GM23248 (cell line): ENCODE measurements around the gene ZNF865. TPM values are rescaled to one million over a fixed set of nuclear protein-coding genes. Genes with fewer than 3 reads are reported as not detected.

Source experiments
- DNase-seq: peaks from one replicate; pipeline ENCODE4 v3.0.0-alpha.2; 2015
- H2AFZ ChIP-seq: fragments of 200-600 bp; sonication (generic); 2 replicates; pipeline ENCODE4 v1.6.1; 2016; ENCODE audit warnings: antibody characterized with exemption
- H3F3A ChIP-seq: fragments of 200-600 bp; sonication (generic); 2 replicates; pipeline ENCODE4 v1.6.1; 2016; ENCODE audit warnings: mild to moderate bottlenecking, antibody characterized with exemption, mixed run types; ENCODE audit not compliant: insufficient read depth
- H3K27ac ChIP-seq: fragments of 200-600 bp; sonication (generic); 2 replicates; pipeline ENCODE4 v1.5.1; 2016; ENCODE audit warnings: mild to moderate bottlenecking
- H3K27me3 ChIP-seq: fragments of 200-600 bp; sonication (generic); replicated peaks from 2 replicates; pipeline ENCODE4 v1.6.1; 2016; ENCODE audit warnings: mild to moderate bottlenecking; ENCODE audit not compliant: insufficient read depth
- H3K36me3 ChIP-seq: fragments of 200-600 bp; sonication (generic); 2 replicates; pipeline ENCODE4 v1.6.1; 2016; ENCODE audit warnings: low read depth, mild to moderate bottlenecking
- H3K4me1 ChIP-seq: fragments of 200-600 bp; sonication (generic); 2 replicates; pipeline ENCODE4 v1.6.1; 2016; ENCODE audit warnings: mild to moderate bottlenecking; ENCODE audit not compliant: insufficient read depth
- H3K4me2 ChIP-seq: fragments of 200-600 bp; sonication (generic); one replicate; pipeline ENCODE4 v1.6.1; 2016; ENCODE audit warnings: mild to moderate bottlenecking; ENCODE audit not compliant: unreplicated experiment
- H3K4me3 ChIP-seq: fragments of 200-600 bp; sonication (generic); 2 replicates; pipeline ENCODE4 v1.5.1; 2016; ENCODE audit warnings: mild to moderate bottlenecking
- H3K79me2 ChIP-seq: fragments of 200-600 bp; sonication (generic); 2 replicates; pipeline ENCODE4 v1.6.1; 2016; ENCODE audit warnings: mild to moderate bottlenecking; ENCODE audit not compliant: insufficient read depth
- H3K9ac ChIP-seq: fragments of 200-600 bp; sonication (generic); 2 replicates; pipeline ENCODE4 v1.6.1; 2016; ENCODE audit warnings: mild to moderate bottlenecking
- H3K9me2 ChIP-seq: fragments of 200-600 bp; sonication (generic); 2 replicates; pipeline ENCODE4 v1.6.1; 2016; ENCODE audit warnings: mixed run types, mild to moderate bottlenecking, moderate library complexity; ENCODE audit not compliant: insufficient read depth
- H3K9me3 ChIP-seq: fragments of 200-600 bp; sonication (generic); one replicate; pipeline ENCODE4 v1.6.1; 2017; ENCODE audit warnings: low read depth
- H4K20me1 ChIP-seq: fragments of 200-600 bp; sonication (generic); 2 replicates; pipeline ENCODE4 v1.6.0; 2016; ENCODE audit not compliant: insufficient read depth
- EZH2 ChIP-seq: fragments of 200-600 bp; sonication (generic); IDR thresholded peaks from 2 replicates; pipeline ENCODE4 v1.6.1; 2018; ENCODE audit warnings: antibody characterized with exemption, mild to moderate bottlenecking; ENCODE audit not compliant: insufficient read depth, poor library complexity, severe bottlenecking
- EZH2phosphoT487 ChIP-seq: fragments of 200-600 bp; sonication (generic); IDR thresholded peaks from 2 replicates; pipeline ENCODE4 v1.6.1; 2018; ENCODE audit warnings: antibody characterized with exemption, moderate library complexity, mild to moderate bottlenecking, low read depth; ENCODE audit not compliant: insufficient read depth
- WGBS, 2 experiments: methylation state at CpG; one replicate each; pipeline ENCODE4 v1.1.6; 2015 to 2017; ENCODE audit warnings: low lambda C conversion rate in 2 of 2, low coverage in 1 of 2; ENCODE audit errors: missing lambda C conversion rate in 2 of 2; 5-methylcytosine and 5-hydroxymethylcytosine counted together
- in situ Hi-C: fragments of 300-500 bp; cut with MboI; formaldehyde crosslinking; loops from 2 replicates; pipeline ENCODE4 v1.15.0; 2020
- polyA plus RNA-seq: library from polyadenylated mRNA; unstranded; fragments of >200 nt; fragmentation: Nextera tagmentation; extraction: Ambion mirVana; gene quantifications from 2 replicates; pipeline ENCODE4 v1.2.1, GENCODE V29; 2016
- total RNA-seq: library from RNA; depleted of rRNA; stranded (reverse); fragments of >200 nt; shearing (Covaris generic); gene quantifications from 2 replicates; pipeline ENCODE4 v1.2.3, GENCODE V29; 2014

ZNF865 gene
- total and polyA plus RNA-seq, 2 experiments from 2014 or later: 0.21 to 1.3 TPM

DNA sequence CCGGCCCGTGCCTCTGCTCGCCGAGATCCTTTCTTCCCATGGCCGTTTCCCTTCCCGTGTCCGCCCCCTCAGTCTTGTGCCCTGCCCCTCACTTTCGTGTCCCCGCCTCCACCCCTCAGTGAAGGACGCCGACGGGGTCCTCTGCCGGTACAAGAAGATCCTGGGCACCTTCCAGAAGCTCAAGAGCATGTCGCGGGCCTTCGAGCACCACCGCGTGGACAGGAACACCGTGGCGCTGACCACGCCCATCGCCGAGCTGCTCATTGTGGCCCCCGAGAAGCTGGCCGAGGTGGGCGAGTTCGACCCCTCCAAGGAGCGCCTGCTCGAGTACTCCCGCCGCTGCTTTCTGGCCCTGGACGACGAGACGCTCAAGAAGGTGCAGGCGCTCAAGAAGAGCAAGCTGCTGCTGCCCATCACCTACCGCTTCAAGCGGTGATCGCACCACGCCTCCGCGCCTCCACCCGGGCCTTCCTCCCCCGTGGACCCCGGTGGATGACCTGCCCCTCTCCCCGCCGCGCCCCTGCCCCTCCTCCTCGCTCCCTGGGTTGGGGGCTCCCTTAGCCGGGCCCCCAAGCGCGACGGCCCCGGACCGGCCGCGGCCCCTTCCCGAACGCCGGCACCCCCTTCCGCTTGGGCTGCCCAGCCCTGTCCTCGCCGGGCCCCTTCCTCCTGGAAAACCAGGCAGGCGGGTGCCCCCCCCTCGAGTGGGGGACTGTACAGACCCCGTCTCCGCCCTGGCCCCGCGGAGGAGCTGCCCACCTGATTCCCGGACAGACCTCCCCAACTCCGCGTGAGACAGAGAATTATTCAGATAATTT lies 47.1 kb downstream of the ZNF865 start:
- in situ Hi-C loops: loop anchor here (25.0 kb wide), 1 partner anchor 1190 kb away; the partner anchor contains the start of genes CDC42EP5 and LENG9
- peaks cover 13% of the 10 kb centered on the region for H3K4me1 ChIP-seq

DNA sequence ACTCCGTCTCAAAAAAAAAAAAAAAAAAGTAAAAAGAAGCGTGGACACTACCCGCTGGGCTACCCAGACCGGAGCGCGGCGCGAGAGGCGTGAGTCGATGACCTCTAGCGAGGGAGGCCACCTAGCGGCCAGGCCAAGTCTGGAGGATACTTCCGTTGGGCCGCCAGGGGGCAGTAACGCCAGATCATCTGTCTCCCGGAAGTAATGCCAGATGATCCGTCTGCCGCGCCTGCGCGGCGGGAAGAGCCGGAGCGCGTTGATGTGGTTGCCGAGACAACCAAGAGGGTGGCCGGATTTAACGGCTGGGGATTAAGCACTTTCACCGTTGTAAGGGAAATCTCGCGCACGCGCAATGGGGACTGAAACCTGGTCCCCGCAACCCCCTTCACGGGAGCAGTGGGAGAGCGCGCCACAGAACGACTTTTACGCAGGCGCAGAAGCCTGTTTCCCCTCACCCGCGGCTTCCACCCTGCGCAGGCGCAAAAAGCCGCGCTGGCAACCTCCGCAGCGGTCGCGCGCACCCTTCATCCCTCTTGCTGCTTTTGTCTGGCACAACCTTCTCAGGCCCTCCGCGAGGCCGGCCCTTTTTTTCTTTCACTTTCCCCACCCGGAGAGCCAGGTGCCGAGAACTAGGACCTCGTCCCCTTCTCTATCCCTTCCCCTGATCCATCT lies 48.3 kb downstream of the ZNF865 start:
- Histone ChIP-seq H3K4me2 (peak overlapping the region; percentile 73), H3K9me3 (no peaks in the 10 kb centered on the region), H3F3A (peaks cover 8% of the 10 kb centered on the region), H4K20me1 (peaks cover 29% of the 10 kb centered on the region; the same call in 1 of the 2 replicates), H3K4me1 (peaks cover 23% of the 10 kb centered on the region), H3K9me2 (no peaks in the 10 kb centered on the region), H3K4me3 (peak overlapping the region; percentile 98), H3K79me2 (peaks cover 38% of the 10 kb centered on the region), H2AFZ (peak overlapping the region; percentile 85), H3K36me3 (no peaks in the 10 kb centered on the region), H3K27ac (peak overlapping the region; percentile 97), H3K9ac (peak overlapping the region; percentile 98), H3K27me3 (no peaks in the 10 kb centered on the region)
- TF ChIP-seq EZH2phosphoT487 (no peak), EZH2 (no peak)
- DNase-seq: peak; percentile 98
- in situ Hi-C loops: loop anchor here (25.0 kb wide), 1 partner anchor 1191 kb away; the partner anchor contains the start of genes CDC42EP5 and LENG9
- 1% methylated on average over 53 to 54 of the region's 57 CpGs for WGBS, 2 experiments

More for the DNA sequence above, 47.1 kb downstream of the ZNF865 start:
- no peaks in the 10 kb centered on the region for H3K9me2 ChIP-seq
- WGBS, 2 experiments: 79 to 84% methylated on average over 42 to 71 of the region's 71 CpGs
- DNase-seq: no peak
- no peaks in the 10 kb centered on the region for H3K9me3 ChIP-seq
- no peak for TF ChIP-seq EZH2phosphoT487
- TF ChIP-seq EZH2: no peak
- H2AFZ ChIP-seq: no peak overlapping the region
- peaks cover 20% of the 10 kb centered on the region; the same call in 1 of the 2 replicates for H4K20me1 ChIP-seq
- no peaks in the 10 kb centered on the region for H3K27me3 ChIP-seq
- no peak overlapping the region for H3K4me2 ChIP-seq
- no peak overlapping the region for H3K27ac ChIP-seq
- H3F3A ChIP-seq: peaks cover 8% of the 10 kb centered on the region; the same call in 1 of the 2 replicates
- peaks cover 27% of the 10 kb centered on the region for H3K79me2 ChIP-seq
- no peaks in the 10 kb centered on the region for H3K36me3 ChIP-seq
- no peak overlapping the region for H3K4me3 ChIP-seq
- H3K9ac ChIP-seq: peak overlapping the region; percentile 98; the same call in 1 of the 2 replicates

- no peaks in the 10 kb centered on the region for H3K27me3 ChIP-seq
- no peaks in the 10 kb centered on the region for H3K9me3 ChIP-seq
- no peaks in the 10 kb centered on the region for H3K36me3 ChIP-seq
- H3F3A ChIP-seq: peaks cover 8% of the 10 kb centered on the region
- H3K9me2 ChIP-seq: no peaks in the 10 kb centered on the region
- whole genome bisulfite sequencing, 2 experiments: 1% methylated on average over 51 to 52 of the region's 52 CpGs
- peak overlapping the region; percentile 73 for H3K4me2 ChIP-seq
- peak overlapping the region; percentile 98 for H3K4me3 ChIP-seq
- DNase-seq: peak; percentile 100
- H3K79me2 ChIP-seq: peaks cover 44% of the 10 kb centered on the region
- peak overlapping the region; percentile 98 for H3K9ac ChIP-seq
- H2AFZ ChIP-seq: peak overlapping the region; percentile 85
- in situ Hi-C loops: loop anchor here (25.0 kb wide), 1 partner anchor 1192 kb away; the partner anchor contains the start of genes CDC42EP5 and LENG9
- H3K4me1 ChIP-seq: peaks cover 24% of the 10 kb centered on the region
- H3K27ac ChIP-seq: peak overlapping the region; percentile 97
- no peak for TF ChIP-seq EZH2phosphoT487
- no peak for TF ChIP-seq EZH2
- H4K20me1 ChIP-seq: peaks cover 35% of the 10 kb centered on the region; the same call in 1 of the 2 replicates
Measured at GRCh38 chr19:55654323-55654867, 48.9 kb downstream of the ZNF865 start.
